Trophoblast cell (in vitro differentiated cells and primary cell): ENCODE measurements around the gene CHST3.

Source experiments
- DNase-seq, 2 donors: peaks; one replicate each; pipeline ENCODE4 v3.0.0-alpha.2; 2016
- H2AFZ ChIP-seq: 2 replicates; pipeline ENCODE4 v1.6.1; 2013; ENCODE audit warnings: low read length, moderate library complexity, mild to moderate bottlenecking; ENCODE audit not compliant: insufficient read depth, poor library complexity
- H2AK5ac ChIP-seq: 2 replicates; pipeline ENCODE4 v1.6.1; 2013; ENCODE audit warnings: mild to moderate bottlenecking, low read length
- H2BK120ac ChIP-seq: 2 replicates; pipeline ENCODE4 v1.6.1; 2013; ENCODE audit warnings: low read length, mild to moderate bottlenecking, moderate library complexity; ENCODE audit not compliant: insufficient read depth, poor library complexity
- H2BK12ac ChIP-seq: 2 replicates; pipeline ENCODE4 v1.6.1; 2013; ENCODE audit warnings: mild to moderate bottlenecking, low read length, moderate library complexity
- H2BK5ac ChIP-seq: 2 replicates; pipeline ENCODE4 v1.6.1; 2013; ENCODE audit warnings: low read length, low read depth, moderate library complexity, mild to moderate bottlenecking; ENCODE audit not compliant: poor library complexity
- H3K14ac ChIP-seq: 2 replicates; pipeline ENCODE4 v1.6.1; 2013; ENCODE audit warnings: mild to moderate bottlenecking, low read length
- H3K18ac ChIP-seq: 2 replicates; pipeline ENCODE4 v1.6.1; 2013; ENCODE audit warnings: mild to moderate bottlenecking, low read length
- H3K23ac ChIP-seq: 2 replicates; pipeline ENCODE4 v1.6.1; 2013; ENCODE audit warnings: low read length
- H3K27ac ChIP-seq: 2 replicates; pipeline ENCODE4 v1.5.1; 2013; ENCODE audit warnings: low read depth, mild to moderate bottlenecking, inconsistent platforms, low read length, moderate library complexity
- H3K27me3 ChIP-seq: 2 replicates; pipeline ENCODE4 v1.6.1; 2013; ENCODE audit warnings: inconsistent platforms, mild to moderate bottlenecking, low read length, moderate library complexity; ENCODE audit not compliant: insufficient read depth
- H3K36me3 ChIP-seq, 2 experiments: 1 replicate in 1 of 2; 2 replicates in 1 of 2; pipeline ENCODE4 v1.6.1; 2013; ENCODE audit warnings: low read length in 2 of 2, mild to moderate bottlenecking in 2 of 2, moderate library complexity in 1 of 2; ENCODE audit not compliant: insufficient read depth in 2 of 2, control insufficient read depth in 1 of 2
- H3K4ac ChIP-seq: 2 replicates; pipeline ENCODE4 v1.6.1; 2013; ENCODE audit warnings: low read depth, mild to moderate bottlenecking, low read length, moderate library complexity
- H3K4me1 ChIP-seq, 2 experiments: 1 replicate in 1 of 2; 2 replicates in 1 of 2; pipeline ENCODE4 v1.6.1; 2013; ENCODE audit warnings: low read length in 2 of 2, mild to moderate bottlenecking in 2 of 2, moderate library complexity in 1 of 2; ENCODE audit not compliant: insufficient read depth in 2 of 2, control insufficient read depth in 1 of 2
- H3K4me2 ChIP-seq: 2 replicates; pipeline ENCODE4 v1.6.1; 2013; ENCODE audit warnings: inconsistent platforms, mild to moderate bottlenecking, low read length, moderate library complexity
- H3K4me3 ChIP-seq: 2 replicates; pipeline ENCODE4 v1.5.1; 2013; ENCODE audit warnings: mild to moderate bottlenecking, low read depth, low read length, inconsistent platforms
- H3K79me1 ChIP-seq: one replicate; pipeline ENCODE4 v1.6.1; 2013; ENCODE audit warnings: low read length
- H3K79me2 ChIP-seq: 2 replicates; pipeline ENCODE4 v1.6.1; 2013; ENCODE audit warnings: low read length, mild to moderate bottlenecking; ENCODE audit not compliant: control insufficient read depth, insufficient read depth, poor library complexity
- H3K9ac ChIP-seq: 2 replicates; pipeline ENCODE4 v1.6.1; 2013; ENCODE audit warnings: mild to moderate bottlenecking, low read length
- H3K9me3 ChIP-seq: 2 replicates; pipeline ENCODE4 v1.6.1; 2013; ENCODE audit warnings: low read depth, mild to moderate bottlenecking, control low read depth, inconsistent platforms, low read length; ENCODE audit not compliant: insufficient read depth
- H4K12ac ChIP-seq: 2 replicates; pipeline ENCODE4 v1.6.1; 2013; ENCODE audit warnings: low read depth, mild to moderate bottlenecking, low read length, moderate library complexity
- H4K8ac ChIP-seq: 2 replicates; pipeline ENCODE4 v1.6.1; 2013; ENCODE audit warnings: low read depth, mild to moderate bottlenecking, low read length, moderate library complexity
- H4K91ac ChIP-seq: one replicate; pipeline ENCODE4 v1.6.1; 2013; ENCODE audit warnings: low read depth, mild to moderate bottlenecking, low read length, moderate library complexity
- WGBS: extraction: QIAGEN DNeasy Blood & Tissue Kit; methylation state at CpG from one replicate; pipeline ENCODE4 v1.1.7; 2013; ENCODE audit warnings: missing lambda C conversion rate; ENCODE audit not compliant: insufficient read length, insufficient coverage; ENCODE audit errors: extremely low coverage; 5-methylcytosine and 5-hydroxymethylcytosine counted together

CHST3 gene

DNA sequence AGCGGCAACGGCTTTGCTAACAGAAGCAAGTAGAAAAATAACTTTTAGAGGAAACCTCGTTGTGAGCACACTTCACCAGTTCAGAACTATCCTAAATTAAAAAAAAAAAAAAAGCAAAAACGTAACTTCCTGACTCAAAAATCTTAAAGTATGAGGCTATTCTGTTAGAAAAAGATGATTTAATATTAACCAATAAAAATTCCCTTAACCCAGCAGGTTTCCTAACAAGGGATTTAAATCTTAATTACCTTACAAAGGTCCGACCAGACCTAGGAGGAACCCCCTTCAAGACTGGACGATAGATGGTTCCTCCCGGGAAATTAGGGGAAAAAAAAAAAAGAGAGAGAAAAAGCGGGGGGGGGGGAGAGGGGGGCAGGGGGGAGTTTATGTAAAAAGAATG lies 22.9 kb upstream of the CHST3 start:
- no peak overlapping the region for H3K23ac ChIP-seq
- no peak overlapping the region for H2AK5ac ChIP-seq
- H3K9me3 ChIP-seq: peaks cover 16% of the 10 kb centered on the region
- no peak overlapping the region for H3K14ac ChIP-seq
- H3K36me3 ChIP-seq: no peaks in the 10 kb centered on the region
- H4K12ac ChIP-seq: no peak overlapping the region
- H3K27me3 ChIP-seq: no peaks in the 10 kb centered on the region
- no CpG with 5 or more reads among the region's 8 CpGs for WGBS
- H2BK12ac ChIP-seq: no peak overlapping the region
- no peak overlapping the region for H3K9ac ChIP-seq
- peaks cover 8% of the 10 kb centered on the region for H3K79me1 ChIP-seq
- no peak overlapping the region for H3K4me3 ChIP-seq
- H2BK5ac ChIP-seq: no peak overlapping the region
- H2BK120ac ChIP-seq: no peak overlapping the region
- no peak for DNase-seq
- no peak overlapping the region for H2AFZ ChIP-seq
- H4K91ac ChIP-seq: no peak overlapping the region
- no peak overlapping the region for H3K27ac ChIP-seq
- H3K4me1 ChIP-seq: peaks cover 4 to 9% of the 10 kb centered on the region in 2 experiments
- no peak overlapping the region for H3K18ac ChIP-seq
- H3K4me2 ChIP-seq: no peak overlapping the region
- no peaks in the 10 kb centered on the region for H3K79me2 ChIP-seq
- H4K8ac ChIP-seq: no peak overlapping the region
- H3K4ac ChIP-seq: no peak overlapping the region

DNA sequence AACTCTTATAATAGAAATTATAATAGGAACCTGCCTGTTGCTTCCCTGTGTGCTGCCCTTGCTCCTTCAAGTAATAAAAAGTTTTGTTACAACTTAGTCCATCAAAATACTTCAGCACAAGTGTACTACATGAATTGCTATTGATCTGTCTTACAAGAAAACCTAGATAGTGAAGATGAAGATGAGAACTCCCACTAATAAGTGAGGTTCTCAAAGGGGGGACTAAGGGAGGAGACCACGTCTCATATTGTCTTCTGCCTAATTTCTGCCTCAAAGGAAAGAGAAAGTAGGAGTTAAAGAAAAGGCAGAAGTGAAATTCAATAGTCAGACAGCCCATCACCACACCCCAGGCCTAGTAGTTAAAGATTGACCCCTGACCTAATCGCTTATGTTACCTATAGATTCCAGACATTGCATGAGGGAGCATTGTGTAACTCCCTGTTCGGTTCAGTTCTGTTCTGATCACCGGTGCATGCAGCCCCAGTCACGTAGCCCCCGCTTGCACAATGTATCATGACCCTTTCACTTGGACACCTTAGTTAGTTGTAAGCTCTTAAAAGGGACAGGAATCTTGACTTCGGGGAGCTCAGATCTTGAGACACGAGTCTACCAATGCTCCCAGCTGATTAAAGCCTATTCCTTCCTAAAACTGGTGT lies 18.2 kb upstream of the CHST3 start:
- DNase-seq: no peak
- Histone ChIP-seq H3K4me1 (peaks cover 6 to 15% of the 10 kb centered on the region in 2 experiments), H3K27me3 (no peaks in the 10 kb centered on the region), H3K79me2 (no peaks in the 10 kb centered on the region), H3K4me2 (no peak overlapping the region), H3K79me1 (no peaks in the 10 kb centered on the region), H2AK5ac (no peak overlapping the region), H4K12ac (no peak overlapping the region), H3K4ac (no peak overlapping the region), H3K4me3 (no peak overlapping the region), H4K8ac (no peak overlapping the region), H4K91ac (no peak overlapping the region), H3K14ac (no peak overlapping the region), H3K9ac (no peak overlapping the region), H3K23ac (no peak overlapping the region), H2BK5ac (no peak overlapping the region), H2BK12ac (no peak overlapping the region), H3K18ac (no peak overlapping the region), H2BK120ac (no peak overlapping the region), H3K9me3 (peaks cover 26% of the 10 kb centered on the region), H2AFZ (no peak overlapping the region), H3K36me3 (peaks cover 0 to 2% of the 10 kb centered on the region in 2 experiments), H3K27ac (no peak overlapping the region)
- no CpG with 5 or more reads among the region's 8 CpGs for WGBS

DNA sequence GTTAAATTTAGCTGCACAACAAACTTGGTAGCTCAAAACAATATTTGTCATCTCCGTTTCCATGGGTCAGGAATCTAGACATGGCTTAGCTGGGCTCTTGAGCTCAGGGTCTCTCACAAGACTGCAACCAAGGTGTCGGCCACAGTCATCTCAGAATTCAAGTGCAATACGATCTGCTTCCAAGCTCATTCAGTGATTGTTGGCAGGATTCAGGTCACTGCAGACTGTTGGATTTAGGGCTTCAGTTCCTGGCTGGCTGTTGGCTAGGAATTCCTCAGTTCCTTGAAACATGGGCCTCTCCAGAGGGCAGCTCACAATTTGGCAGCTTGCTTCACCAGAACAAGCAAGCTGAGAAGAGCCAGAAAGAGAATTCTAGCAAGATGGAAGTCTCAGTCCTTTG lies 17.5 kb upstream of the CHST3 start:
- no peak for DNase-seq
- H3K79me2 ChIP-seq: no peaks in the 10 kb centered on the region
- no peak overlapping the region for H3K4me2 ChIP-seq
- H2BK5ac ChIP-seq: no peak overlapping the region
- peaks cover 0 to 2% of the 10 kb centered on the region in 2 experiments for H3K36me3 ChIP-seq
- peaks cover 26% of the 10 kb centered on the region for H3K9me3 ChIP-seq
- no peak overlapping the region for H3K14ac ChIP-seq
- no peak overlapping the region for H3K4ac ChIP-seq
- H2AK5ac ChIP-seq: no peak overlapping the region
- H2BK120ac ChIP-seq: no peak overlapping the region
- H2BK12ac ChIP-seq: no peak overlapping the region
- no peaks in the 10 kb centered on the region for H3K79me1 ChIP-seq
- no peak overlapping the region for H4K12ac ChIP-seq
- WGBS: no CpG with 5 or more reads among the region's 3 CpGs
- H4K8ac ChIP-seq: no peak overlapping the region
- no peak overlapping the region for H4K91ac ChIP-seq
- no peak overlapping the region for H3K18ac ChIP-seq
- peaks cover 6 to 15% of the 10 kb centered on the region in 2 experiments for H3K4me1 ChIP-seq
- H3K4me3 ChIP-seq: no peak overlapping the region
- H3K27me3 ChIP-seq: no peaks in the 10 kb centered on the region
- no peak overlapping the region for H3K9ac ChIP-seq
- H2AFZ ChIP-seq: no peak overlapping the region
- H3K27ac ChIP-seq: no peak overlapping the region
- H3K23ac ChIP-seq: no peak overlapping the region

DNA sequence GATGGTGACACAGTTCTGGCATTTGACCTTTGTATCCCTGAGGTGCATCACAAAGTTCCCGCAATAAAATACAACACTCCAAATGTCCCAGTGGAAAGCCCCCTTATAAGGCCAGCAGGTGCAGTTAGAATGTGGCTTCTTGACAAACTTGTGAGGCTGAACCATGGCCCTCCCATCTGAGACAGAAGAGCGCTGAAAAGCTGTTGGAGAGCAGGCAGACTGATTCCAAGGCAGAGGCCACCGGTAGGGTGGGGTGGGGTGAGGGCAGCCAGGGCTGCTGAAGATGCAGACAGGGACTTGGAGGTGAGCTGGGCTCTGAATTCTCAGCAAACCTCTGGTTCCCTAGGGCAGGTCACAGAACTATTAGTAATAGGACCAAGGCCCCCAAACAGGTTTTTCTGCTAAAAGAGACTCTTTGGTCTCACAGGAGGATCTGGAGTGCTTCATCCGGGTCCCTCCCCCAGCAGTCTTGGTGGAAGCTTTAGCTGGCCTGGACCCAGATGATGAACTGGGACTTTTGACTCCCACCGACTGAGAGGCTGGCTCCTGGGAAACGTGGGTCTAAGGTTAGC lies 15.6 kb upstream of the CHST3 start:
- Histone ChIP-seq H3K79me2 (no peaks in the 10 kb centered on the region), H3K23ac (peak overlapping the region; percentile 18), H3K9me3 (peaks cover 25% of the 10 kb centered on the region), H2AK5ac (no peak overlapping the region), H3K4me2 (peak overlapping the region; percentile 28), H3K79me1 (no peaks in the 10 kb centered on the region), H3K36me3 (peaks cover 0 to 2% of the 10 kb centered on the region in 2 experiments), H3K9ac (no peak overlapping the region), H4K8ac (no peak overlapping the region), H3K27ac (peak overlapping the region; percentile 38), H2BK120ac (no peak overlapping the region), H3K4me3 (peak overlapping the region; percentile 9), H3K4ac (no peak overlapping the region), H4K12ac (no peak overlapping the region), H3K14ac (no peak overlapping the region), H4K91ac (no peak overlapping the region), H2BK12ac (no peak overlapping the region), H3K27me3 (no peaks in the 10 kb centered on the region), H3K18ac (no peak overlapping the region), H2AFZ (no peak overlapping the region), H3K4me1 (peaks cover 6 to 15% of the 10 kb centered on the region in 2 experiments), H2BK5ac (no peak overlapping the region)
- peak; percentile 58 to 81 for DNase-seq
- no CpG with 5 or more reads among the region's 6 CpGs for WGBS
